Fibroblast of lung (primary cell): ENCODE data around the gene WDHD1.

Source experiments
- EZH2 ChIP-seq: IDR thresholded peaks from 2 replicates; pipeline ENCODE4 v1.5.1; 2012; ENCODE audit warnings: low read length, control low read depth, mild to moderate bottlenecking; ENCODE audit errors: missing control alignments
- TF ChIP-seq, protein P1 (sequence below), 2 donors: IDR thresholded peaks in 1 of 2; conservative IDR thresholded peaks in 1 of 2; 1 replicate in 1 of 2; 2 replicates in 1 of 2; pipeline ENCODE4 v1.5.1; 2011 to 2012; ENCODE audit warnings: low read length in 2 of 2, control low read depth in 1 of 2, inconsistent platforms in 1 of 2, low read depth in 1 of 2, mild to moderate bottlenecking in 1 of 2

DNA sequence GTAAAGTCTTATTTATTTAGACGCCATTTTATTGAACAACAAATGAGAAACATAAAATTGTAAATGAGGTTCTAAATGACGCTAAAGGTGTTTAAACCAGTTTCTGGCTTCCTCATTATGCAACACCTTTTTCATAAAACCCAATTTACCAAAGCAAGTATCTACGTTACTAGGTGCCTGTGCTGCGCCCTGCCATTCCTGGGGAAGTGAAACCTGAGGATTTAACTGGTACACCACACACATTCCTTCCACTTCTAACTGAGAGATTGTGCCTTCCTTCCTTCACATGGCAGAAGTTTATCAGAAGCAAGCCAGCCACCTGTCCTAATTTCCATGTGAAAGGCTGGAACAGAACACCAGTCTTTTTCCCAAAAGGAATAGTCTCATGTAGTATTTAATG is 84.0 kb downstream of the WDHD1 start:
- TF ChIP-seq, protein P1, sequence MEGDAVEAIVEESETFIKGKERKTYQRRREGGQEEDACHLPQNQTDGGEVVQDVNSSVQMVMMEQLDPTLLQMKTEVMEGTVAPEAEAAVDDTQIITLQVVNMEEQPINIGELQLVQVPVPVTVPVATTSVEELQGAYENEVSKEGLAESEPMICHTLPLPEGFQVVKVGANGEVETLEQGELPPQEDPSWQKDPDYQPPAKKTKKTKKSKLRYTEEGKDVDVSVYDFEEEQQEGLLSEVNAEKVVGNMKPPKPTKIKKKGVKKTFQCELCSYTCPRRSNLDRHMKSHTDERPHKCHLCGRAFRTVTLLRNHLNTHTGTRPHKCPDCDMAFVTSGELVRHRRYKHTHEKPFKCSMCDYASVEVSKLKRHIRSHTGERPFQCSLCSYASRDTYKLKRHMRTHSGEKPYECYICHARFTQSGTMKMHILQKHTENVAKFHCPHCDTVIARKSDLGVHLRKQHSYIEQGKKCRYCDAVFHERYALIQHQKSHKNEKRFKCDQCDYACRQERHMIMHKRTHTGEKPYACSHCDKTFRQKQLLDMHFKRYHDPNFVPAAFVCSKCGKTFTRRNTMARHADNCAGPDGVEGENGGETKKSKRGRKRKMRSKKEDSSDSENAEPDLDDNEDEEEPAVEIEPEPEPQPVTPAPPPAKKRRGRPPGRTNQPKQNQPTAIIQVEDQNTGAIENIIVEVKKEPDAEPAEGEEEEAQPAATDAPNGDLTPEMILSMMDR (conservative IDR thresholded peaks at IDR 0.05 in 1 of 2, IDR thresholded peaks at IDR 0.05 in 1 of 2; ENCODE audit: low read depth in 1 of 2, low read length in 2 of 2), result no peak
- TF ChIP-seq EZH2, result no peak
